K562 (cell line): ENCODE results near the gene BRD4. TPM values are rescaled to one million over a fixed set of nuclear protein-coding genes. Genes with fewer than 3 reads are reported as not detected.

Source experiments
- ATAC-seq: fragments of 200-7000 bp; cut with Tn5 transposase; 3 replicates; pipeline ENCODE4 v1.9.1; 2020; ENCODE audit warnings: moderate library complexity
- BruUV-seq: library from RNA; stranded (reverse); fragments of 400-500 nt; replicated peaks from 2 replicates; lab custom pipeline; 2021; lab: Mats Ljungman, UMichigan
- CTCF ChIA-PET: fragments of 300-600 bp; formaldehyde crosslinking; extraction: SDS; loops from one replicate; lab custom pipeline; 2021; ENCODE audit warnings: low intra/inter-chr PET ratio; lab: Yijun Ruan, JAX
- POLR2A ChIA-PET: fragments of 300-600, 350-650 bp; sonication (Branson Sonifier 250); formaldehyde crosslinking; extraction: SDS; loops from one replicate; lab custom pipeline; 2021; ENCODE audit warnings: antibody characterized with exemption, inconsistent platforms; lab: Yijun Ruan, JAX
- DNase-seq, 4 experiments: peaks; one replicate each; pipeline versions ENCODE4 v3.0.0 to v3.0.0-alpha.2; 2011 to 2018; ENCODE audit warnings: low spot score in 3 of 4, mixed read lengths in 3 of 4; ENCODE audit errors: extremely low read depth in 1 of 4
- FAIRE-seq: peaks from 2 replicates; lab custom pipeline; 2011; peaks lifted over from hg19 to GRCh38; lab: Jason Lieb, UNC
- H2AFZ ChIP-seq: 2 replicates; pipeline ENCODE4 v1.6.0; 2011; ENCODE audit warnings: low read depth, low read length, control low read depth, inconsistent platforms
- H3K27ac ChIP-seq: fragments of 200-600 bp; 3 replicates; pipeline ENCODE4 v1.8.0; 2011; ENCODE audit warnings: low read depth, mild to moderate bottlenecking, control low read depth, inconsistent platforms, low read length, moderate library complexity, mixed read lengths; ENCODE audit errors: extremely low read depth
- H3K27me3 ChIP-seq, 2 experiments: fragments of 300-600 bp in 1 of 2; 2 replicates in 1 of 2; 3 replicates in 1 of 2; pipeline versions ENCODE4 v1.6.0 to v1.8.0; 2011; ENCODE audit warnings: inconsistent platforms in 2 of 2, low read length in 2 of 2, mild to moderate bottlenecking in 1 of 2, mixed read lengths in 1 of 2, moderate library complexity in 1 of 2; ENCODE audit not compliant: control insufficient read depth in 2 of 2, insufficient read depth in 2 of 2
- H3K36me3 ChIP-seq: fragments of 300-600 bp; 3 replicates; pipeline ENCODE4 v1.8.0; 2011; ENCODE audit warnings: mild to moderate bottlenecking, low read length, inconsistent platforms; ENCODE audit not compliant: control insufficient read depth, insufficient read depth
- H3K4me1 ChIP-seq, 2 experiments: fragments of 200-600 bp in 1 of 2; replicated peaks in 1 of 2; 2 replicates in 1 of 2; 3 replicates in 1 of 2; pipeline versions ENCODE4 v1.5.1 to v1.8.0; 2011; ENCODE audit warnings: inconsistent platforms in 2 of 2, low read length in 2 of 2, mild to moderate bottlenecking in 1 of 2, mixed read lengths in 1 of 2, moderate library complexity in 1 of 2; ENCODE audit not compliant: control insufficient read depth in 2 of 2, insufficient read depth in 2 of 2
- H3K4me2 ChIP-seq: 2 replicates; pipeline ENCODE4 v1.6.1; 2011; ENCODE audit warnings: low read length, control low read depth, inconsistent platforms, mixed read lengths; ENCODE audit not compliant: insufficient read depth
- H3K4me3 ChIP-seq: fragments of 200-600 bp; sonication (generic), shearing (Covaris generic); 2 replicates; pipeline ENCODE4 v1.5.1; 2016; ENCODE audit warnings: control low read depth, inconsistent platforms
- H3K79me2 ChIP-seq: fragments of 200-600 bp; 3 replicates; pipeline ENCODE4 v1.8.0; 2011; ENCODE audit warnings: low read length, inconsistent platforms; ENCODE audit not compliant: control insufficient read depth, insufficient read depth
- H3K9ac ChIP-seq, 2 experiments: 2 replicates each; pipeline versions ENCODE4 v1.6.0 to v1.6.1; 2011; ENCODE audit warnings: low read depth in 2 of 2, low read length in 2 of 2, control low read depth in 1 of 2, inconsistent platforms in 1 of 2, mild to moderate bottlenecking in 1 of 2, mixed read lengths in 1 of 2; ENCODE audit not compliant: insufficient read depth in 1 of 2
- H3K9me1 ChIP-seq: one replicate; pipeline ENCODE4 v1.6.0; 2011; ENCODE audit warnings: inconsistent platforms, mild to moderate bottlenecking, low read length, moderate library complexity; ENCODE audit not compliant: control insufficient read depth, insufficient read depth
- H3K9me3 ChIP-seq: replicated peaks from 2 replicates; pipeline ENCODE4 v1.5.1; 2011; ENCODE audit warnings: low read depth, low read length, inconsistent platforms; ENCODE audit not compliant: control insufficient read depth, insufficient read depth
- H4K20me1 ChIP-seq: replicated peaks from 2 replicates; pipeline ENCODE4 v1.6.1; 2011; ENCODE audit warnings: low read length, inconsistent platforms, mixed read lengths; ENCODE audit not compliant: control insufficient read depth, insufficient read depth
- CBFA2T2 ChIP-seq: fragments of 450-650 bp; conservative IDR thresholded peaks from 2 replicates; pipeline ENCODE4 v1.6.1; 2017; ENCODE audit warnings: mild to moderate bottlenecking
- CEBPB ChIP-seq: fragments of 450-650 bp; IDR thresholded peaks from 2 replicates; pipeline ENCODE4 v1.6.1; 2016; ENCODE audit warnings: missing genetic modification characterization, missing compliant biosample characterization
- CEBPG ChIP-seq, 3 experiments: fragments of 200-800 bp in 1 of 3; sonication (Bioruptor generic) in 1 of 3; sonication (generic) in 1 of 3; formaldehyde crosslinking in 1 of 3; IDR thresholded peaks in 2 of 3; conservative IDR thresholded peaks in 1 of 3; 2 replicates each; pipeline versions ENCODE4 v1.6.1 to v1.8.0; 2016 to 2022; ENCODE audit warnings: missing compliant biosample characterization in 2 of 3, missing genetic modification characterization in 2 of 3, mild to moderate bottlenecking in 1 of 3, missing genetic modification reagents in 1 of 3
- HNRNPUL1 ChIP-seq: fragments of 200-400 bp; formaldehyde crosslinking; IDR thresholded peaks from 2 replicates; pipeline ENCODE4 v1.6.1; 2017; ENCODE audit warnings: low read length
- KLF13 ChIP-seq: fragments of 450-650 bp; IDR thresholded peaks from 2 replicates; pipeline ENCODE4 v1.6.1; 2016; ENCODE audit warnings: missing genetic modification characterization, low read depth, mild to moderate bottlenecking, missing compliant biosample characterization, moderate library complexity, borderline replicate concordance
- OTX1 ChIP-seq: fragments of 450-650 bp; formaldehyde crosslinking; IDR thresholded peaks from 2 replicates; pipeline ENCODE4 v1.4.0; 2022; ENCODE audit warnings: mild to moderate bottlenecking
- WGBS: fragments of 100-300 bp; shearing (Covaris generic); methylation state at CpG from one replicate; pipeline ENCODE4 v1.1.6; 2016; ENCODE audit warnings: low coverage, mixed read lengths; ENCODE audit not compliant: insufficient coverage; ENCODE audit errors: missing lambda C conversion rate; 5-methylcytosine and 5-hydroxymethylcytosine counted together
- in situ Hi-C: fragments of 300-500 bp; cut with MboI; formaldehyde crosslinking; loops from 4 replicates; pipeline ENCODE4 v1.15.0; 2018; ENCODE audit warnings: inconsistent platforms, mixed read lengths
- intact Hi-C: fragments of 100-400 bp; cut with micrococcal nuclease; formaldehyde crosslinking; loops from 2 replicates; pipeline ENCODE4 v1.14.2; 2022
- polyA plus RNA-seq, 8 experiments: library from polyadenylated mRNA; depleted of rRNA in 4 of 8; stranded (reverse) in 5 of 8; unstranded in 3 of 8; fragments of >200 nt; fragmentation: Nextera tagmentation in 2 of 8; fragmentation: Illumina TruSeq in 1 of 8; extraction: Ambion mirVana in 2 of 8; extraction: Trizol in 1 of 8; gene quantifications; 2 replicates each; pipeline versions ENCODE4 v1.2.1 to v1.2.3, GENCODE V29; 2011 to 2014; ENCODE audit warnings: inconsistent platforms in 1 of 8, missing spikeins in 1 of 8
- total RNA-seq, 7 experiments: library from RNA; depleted of rRNA in 6 of 7; stranded (reverse); fragments of >200 nt in 6 of 7; fragmentation: Illumina TruSeq in 2 of 7; extraction: Trizol in 2 of 7; gene quantifications; 2 replicates each; pipeline versions ENCODE4 v1.2.1 to v1.2.3, GENCODE V29; 2011 to 2021; ENCODE audit warnings: low replicate concordance in 1 of 7

The BRD4 gene
- total and polyA plus RNA-seq, 9 of the 15 experiments (the other 6 are each of a cell fraction or from before 2014, with no cell fraction given): 1.8 to 105 (median 15.6) TPM

DNA sequence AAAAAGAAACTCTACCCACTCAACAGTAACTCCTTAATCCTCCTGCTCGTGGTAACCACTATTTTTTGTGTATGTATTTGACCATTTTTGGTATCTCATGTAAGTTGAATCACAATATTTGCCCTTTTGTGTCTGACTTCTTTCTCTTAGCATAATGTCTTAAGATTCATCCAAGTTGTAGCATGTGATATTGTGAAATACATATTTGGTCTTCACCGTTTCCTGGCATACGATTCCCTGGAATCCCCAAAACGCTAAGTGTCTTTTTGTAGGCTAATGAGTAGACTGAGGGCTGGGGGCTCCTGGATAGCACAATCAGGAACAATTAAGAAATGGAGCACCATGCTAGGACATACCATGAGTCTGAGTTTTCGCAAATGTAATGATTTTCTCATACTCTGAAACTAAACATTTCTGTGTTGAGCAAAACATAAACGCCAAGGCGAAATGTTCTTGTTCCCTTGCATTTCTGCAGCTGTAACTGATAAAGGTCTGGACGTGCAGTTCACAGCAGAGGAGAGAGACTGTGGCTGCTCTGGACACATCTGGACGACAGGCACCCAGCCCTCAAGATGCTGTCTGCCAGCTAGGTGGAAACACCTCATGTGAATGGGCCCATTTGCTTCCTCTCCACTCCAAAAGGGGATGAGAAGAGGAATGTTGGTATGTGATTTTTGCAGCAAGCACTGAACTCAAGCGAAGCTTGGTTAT, 38.4 kb downstream of the BRD4 start (continued):
- TF ChIP-seq CEBPB (tag) (peak; percentile 73), CEBPG (CRISPR knock-in tag; IDR thresholded peaks at IDR 0.05) (no peak), CEBPG (tag; conservative IDR thresholded peaks at IDR 0.05 in 1 of 2, IDR thresholded peaks at IDR 0.05 in 1 of 2) (0 out of 4 replicates have a peak, but pooled peaks of 1 of the 2 experiments have one; percentile 18), CBFA2T2 (0 out of 2 replicates have a peak, but pooled peaks have one; percentile 1), HNRNPUL1 (no peak), KLF13 (tag) (no peak)

GRCh38 chr19:15292847-15293582, 39.3 kb downstream of the BRD4 start:
- FAIRE-seq (no peak), ATAC-seq (no peak), DNase-seq (no peak)
- peaks cover 40% of the 10 kb centered on the region; the same call in 2 of the 3 replicates for H3K36me3 ChIP-seq
- peaks cover 13 to 48% of the 10 kb centered on the region in 2 experiments for H3K4me1 ChIP-seq
- BruUV-seq: no TSS peak
- peaks cover 98% of the 10 kb centered on the region for H3K79me2 ChIP-seq
- CTCF ChIA-PET: no interaction called here
- H3K4me2 ChIP-seq: no peak overlapping the region
- no peaks in the 10 kb centered on the region for H3K9me3 ChIP-seq
- in situ Hi-C loops (no loop called here), intact Hi-C loops (no loop called here)
- H2AFZ ChIP-seq: no peak overlapping the region
- no peak overlapping the region; the same call in 2 of the 3 replicates for H3K27ac ChIP-seq
- peaks cover 3% of the 10 kb centered on the region for H3K9me1 ChIP-seq
- no peak for TF ChIP-seq OTX1 (CRISPR knock-in tag)
- peaks cover 87% of the 10 kb centered on the region for H4K20me1 ChIP-seq
- POLR2A ChIA-PET: interaction anchor here (0.6 to 6.8 kb wide), 4 partner anchors 10 to 99 kb away, joined by 3 to 34 read pairs (median 4); no protein-coding TSS in a partner anchor
- whole genome bisulfite sequencing: 72% methylated on average over 11 of the region's 11 CpGs
- H3K27me3 ChIP-seq: no peaks in the 10 kb centered on the region
- no peak overlapping the region; a peak in 1 of 4 replicates for H3K9ac ChIP-seq
- H3K4me3 ChIP-seq: no peak overlapping the region
